ENCODE measurements around the gene INKA1. TPM values are rescaled to one million over a fixed set of nuclear protein-coding genes. Genes with fewer than 3 reads are reported as not detected.

The INKA1 gene
- total RNA-seq, 1 experiment from 2014 or later, result 1.4 TPM

DNA sequence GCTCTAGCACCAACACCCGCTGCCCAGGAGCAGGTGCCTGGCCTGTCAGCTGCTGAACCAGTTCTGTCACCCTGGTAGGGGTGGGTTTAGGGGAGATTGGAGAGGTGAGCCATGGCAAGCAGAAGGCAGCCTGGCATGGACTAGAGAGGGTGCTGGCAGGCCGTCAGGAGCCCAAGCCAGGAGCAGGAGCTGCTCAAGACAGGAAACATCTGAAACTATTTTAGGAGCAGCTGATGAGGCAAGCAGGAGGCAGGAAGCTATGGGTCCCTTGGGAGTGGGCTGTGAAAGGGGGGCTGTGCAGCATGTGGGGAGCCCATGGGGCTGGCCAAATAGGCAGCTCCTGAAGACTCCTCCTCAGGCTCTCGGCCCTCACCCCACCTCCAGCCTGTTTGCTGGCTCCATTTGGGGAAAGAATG lies 2.3 kb downstream of the INKA1 start:
- Histone ChIP-seq H4K20me1 (ENCODE audit: control insufficient read depth, insufficient read depth, insufficient read length) (no peaks in the 10 kb centered on the region), H3K23me2 (ENCODE audit: insufficient read length, low read depth, low read length, poor library complexity, severe bottlenecking) (peaks cover 14% of the 10 kb centered on the region), H4K5ac (ENCODE audit: insufficient read length, low read depth, low read length) (no peak overlapping the region), H2AFZ (ENCODE audit: low read length) (no peak overlapping the region), H3K79me1 (ENCODE audit: insufficient read depth, low read depth, low read length, poor library complexity, severe bottlenecking) (no peaks in the 10 kb centered on the region), H3K14ac (ENCODE audit: insufficient read depth, low read length) (no peak overlapping the region), H3K4ac (ENCODE audit: low read depth, low read length) (no peak overlapping the region), H3T11ph (ENCODE audit: low read length) (no peak overlapping the region), H2BK20ac (ENCODE audit: low read depth, low read length, poor library complexity, severe bottlenecking) (no peak overlapping the region), H3K27ac (ENCODE audit: insufficient read length, low read depth, low read length) (no peak overlapping the region), H3K56ac (ENCODE audit: insufficient read length, low read depth, low read length) (no peak overlapping the region), H3K18ac (ENCODE audit: insufficient read length, low read depth, low read length) (no peak overlapping the region), H2BK120ac (ENCODE audit: low read depth, low read length, poor library complexity, severe bottlenecking) (no peak overlapping the region), H2BK12ac (ENCODE audit: insufficient read length, low read depth, low read length) (no peak overlapping the region), H2BK15ac (ENCODE audit: low read depth, low read length) (no peak overlapping the region), H3K79me2 (ENCODE audit: insufficient read depth, low read length) (no peaks in the 10 kb centered on the region), H3K27me3 (ENCODE audit: insufficient read depth, low read length) (no peaks in the 10 kb centered on the region; the same call in 1 of the 2 replicates), H4K8ac (replicated peaks; ENCODE audit: insufficient read length, low read depth, low read length) (no peak overlapping the region), H3K4me1 (ENCODE audit: insufficient read depth, low read length) (peaks cover 8% of the 10 kb centered on the region; the same call in 1 of the 2 replicates), H2AK5ac (ENCODE audit: insufficient read length, low read length) (no peak overlapping the region), H4K91ac (ENCODE audit: insufficient read length, low read depth, low read length) (no peak overlapping the region), H3K4me2 (ENCODE audit: insufficient read depth, insufficient read length, low read length) (no peak overlapping the region), H3K9me3 (ENCODE audit: control insufficient read depth, low read depth, low read length) (no peaks in the 10 kb centered on the region), H2BK5ac (ENCODE audit: insufficient read length, low read length) (no peak overlapping the region), H3K23ac (ENCODE audit: insufficient read length, low read depth, low read length) (no peak overlapping the region), H3K9ac (ENCODE audit: extremely low read depth, insufficient read length, low read length) (no peak overlapping the region)
- Mint-ChIP-seq H3K4me3 (no peak overlapping the region; a peak in 1 of 5 replicates), H3K27me3 (ENCODE audit: low read depth) (peaks cover 40% of the 10 kb centered on the region), H3K4me1 (peaks cover 31% of the 10 kb centered on the region in 2 experiments), H3K9me3 (no peaks in the 10 kb centered on the region), H3K27ac (no peak overlapping the region; a peak in 1 of 7 replicates), H3K36me3 (ENCODE audit: insufficient read depth in 1 of 3, low read depth in 3 of 3) (no peaks in the 10 kb centered on the region)
- no CpG with 5 or more reads among the region's 3 CpGs for WGBS (ENCODE audit: extremely low coverage, insufficient read length, low lambda C conversion rate)
- no peak for DNase-seq
- TF ChIP-seq CTCF (conservative IDR thresholded peaks at IDR 0.05), result no peak
